Activated CD8-positive, alpha-beta memory T cell treated with anti-CD3 and anti-CD28 coated beads, Interleukin-2, amount 50 U/mL, for 24 hours (primary cell): Measurements from ENCODE around the gene JAZF1.
"Not testable (repeated sequence)": the region's sequence is repeated elsewhere in the genome, so short reads cannot be mapped to it uniquely, and the experiment has no call there.

Experiments used
- DNase-seq: peaks from one replicate; pipeline ENCODE4 v3.0.0-alpha.2; 2020; ENCODE audit errors: extremely low read depth

The JAZF1 gene

GRCh38 chr7:28042721-28043120 is 137.9 kb downstream of the JAZF1 start:
- DNase-seq, result no peak

DNA sequence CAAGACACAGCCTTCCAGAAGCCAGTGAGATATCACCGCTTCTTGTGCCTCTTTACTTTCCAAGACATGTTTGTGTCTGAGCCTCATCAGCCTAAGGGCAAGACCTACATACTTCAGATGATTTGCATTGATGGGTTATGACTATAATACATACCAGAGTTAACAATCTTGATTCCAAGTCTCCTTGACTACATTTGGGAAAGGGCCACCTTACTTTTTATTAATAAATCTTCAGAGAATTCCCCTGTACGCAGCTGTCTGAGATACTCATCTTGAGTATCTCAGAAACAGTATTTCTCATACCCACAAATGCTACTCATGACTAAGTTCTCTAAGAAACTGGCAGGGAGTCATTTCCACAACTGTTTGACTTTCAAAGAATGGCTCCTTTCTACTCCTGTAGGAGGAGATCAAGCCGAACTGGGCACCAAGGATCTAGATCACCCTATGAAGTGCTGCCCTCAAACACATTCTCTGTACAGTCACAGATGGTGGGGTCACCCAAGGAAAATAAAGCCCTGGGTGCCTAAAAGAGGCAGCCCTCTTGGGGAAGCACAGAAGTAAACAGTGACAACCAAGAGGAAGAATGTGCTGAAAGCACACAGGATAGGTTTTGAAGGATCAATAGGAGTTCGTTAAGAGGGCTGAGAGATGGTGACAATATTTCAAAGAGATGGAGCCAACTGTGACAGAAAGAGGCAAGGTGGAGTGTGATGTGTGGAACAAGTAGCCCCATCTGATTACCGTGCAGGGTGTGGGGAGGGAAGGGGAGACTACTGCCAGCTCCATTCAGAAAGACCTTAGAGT is 138.9 kb downstream of the JAZF1 start:
- DNase-seq, result no peak

- no peak for DNase-seq
Observed at GRCh38 chr7:28038175-28038797, 142.3 kb downstream of the JAZF1 start.

GRCh38 chr7:28037220-28038010 is 143.2 kb downstream of the JAZF1 start:
- DNase-seq, result no peak

- no peak for DNase-seq
Observed at GRCh38 chr7:28036696-28037095, 143.9 kb downstream of the JAZF1 start.

DNA sequence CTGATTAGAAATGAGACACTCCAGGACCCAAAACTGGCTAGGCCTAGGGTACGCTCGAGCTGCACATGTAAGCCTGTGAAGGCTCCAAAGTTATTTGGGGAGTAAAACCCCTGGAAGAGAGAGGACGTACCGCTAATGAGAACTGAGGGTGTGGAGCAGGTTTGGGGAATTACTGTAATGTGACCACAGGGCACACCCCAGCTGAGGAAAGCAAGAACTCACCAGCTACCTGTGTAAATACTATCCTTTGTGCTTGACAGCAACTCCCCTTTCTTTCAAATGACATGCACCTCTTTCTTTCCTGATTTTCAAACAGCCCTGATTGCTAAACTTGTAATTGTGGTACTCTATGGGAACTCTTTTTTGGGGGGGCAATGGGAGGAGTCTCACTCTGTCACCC is 147.2 kb downstream of the JAZF1 start:
- DNase-seq, result no peak

- no peak for DNase-seq
Observed at GRCh38 chr7:28032738-28033380, 147.7 kb downstream of the JAZF1 start.

- no peak for DNase-seq
Observed at GRCh38 chr7:28029051-28029450, 151.5 kb downstream of the JAZF1 start.

DNA sequence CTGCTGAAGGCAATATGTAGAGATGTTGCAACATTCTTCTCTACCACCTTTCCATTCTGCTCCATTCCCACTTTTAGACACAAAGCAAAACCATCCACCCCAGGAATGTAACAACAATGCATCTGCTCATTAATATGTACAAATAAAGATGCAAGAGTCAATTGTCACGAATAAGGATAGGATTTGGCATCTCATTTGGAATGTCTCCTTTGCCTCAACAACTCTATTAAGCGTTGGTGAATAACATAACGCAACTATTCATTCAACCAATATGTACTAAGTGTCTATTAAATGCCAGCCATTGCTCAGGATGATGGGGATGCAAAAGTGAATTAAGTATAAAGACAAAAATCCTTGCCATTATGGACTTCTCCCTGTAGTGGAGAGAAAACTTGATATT is 152.1 kb downstream of the JAZF1 start:
- no peak for DNase-seq

DNA sequence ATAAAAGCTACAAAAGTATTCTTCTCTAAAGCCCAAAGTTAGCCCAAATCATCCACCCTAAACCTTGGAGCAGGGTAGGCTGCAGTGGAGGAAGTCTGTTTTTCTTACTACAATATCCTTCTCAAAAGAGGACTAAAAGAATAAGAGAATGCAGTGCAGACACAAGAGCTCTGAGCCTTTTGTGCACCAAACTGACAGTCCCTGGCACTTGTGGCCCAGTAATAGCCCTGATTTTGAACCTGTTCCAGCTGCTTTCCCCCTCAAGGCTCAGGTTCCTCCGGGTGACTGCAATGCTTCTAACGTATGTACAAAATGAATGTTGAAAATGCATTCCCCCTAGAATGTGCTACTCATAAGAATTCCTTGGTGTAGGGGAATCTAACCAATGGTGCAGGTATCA is 154.4 kb downstream of the JAZF1 start:
- no peak for DNase-seq

GRCh38 chr7:28024786-28025334 is 155.7 kb downstream of the JAZF1 start:
- no peak for DNase-seq

- DNase-seq, result no peak
Observed at GRCh38 chr7:28020302-28020940, 160.2 kb downstream of the JAZF1 start.

- no peak for DNase-seq
Observed at GRCh38 chr7:28018856-28019465, 161.6 kb downstream of the JAZF1 start.

- DNase-seq, result no peak
Observed at GRCh38 chr7:28018446-28018845, 162.1 kb downstream of the JAZF1 start.

- no peak for DNase-seq
Observed at GRCh38 chr7:28018020-28018419, 162.6 kb downstream of the JAZF1 start.

DNA sequence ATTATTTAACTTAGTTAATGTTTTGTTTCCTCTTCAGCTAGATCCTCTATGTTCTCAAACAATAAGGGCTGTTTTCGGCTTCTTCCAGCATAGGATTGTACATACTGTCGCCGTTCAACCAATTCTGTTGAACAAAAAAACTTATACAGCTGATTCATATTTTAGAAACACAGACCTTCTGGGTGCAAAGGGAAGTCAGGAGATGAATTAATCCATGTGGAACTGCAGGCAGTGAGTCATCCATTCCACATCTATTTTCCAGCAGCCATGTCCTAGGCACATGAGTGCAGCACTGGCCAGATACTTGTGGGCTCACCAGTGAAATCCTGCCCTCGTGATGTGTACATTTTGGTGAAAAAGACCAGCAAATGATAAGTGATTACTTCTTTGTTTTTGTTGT is 163.2 kb downstream of the JAZF1 start:
- no peak for DNase-seq

- DNase-seq, result no peak
Observed at GRCh38 chr7:28016297-28016696, 164.3 kb downstream of the JAZF1 start.

DNA sequence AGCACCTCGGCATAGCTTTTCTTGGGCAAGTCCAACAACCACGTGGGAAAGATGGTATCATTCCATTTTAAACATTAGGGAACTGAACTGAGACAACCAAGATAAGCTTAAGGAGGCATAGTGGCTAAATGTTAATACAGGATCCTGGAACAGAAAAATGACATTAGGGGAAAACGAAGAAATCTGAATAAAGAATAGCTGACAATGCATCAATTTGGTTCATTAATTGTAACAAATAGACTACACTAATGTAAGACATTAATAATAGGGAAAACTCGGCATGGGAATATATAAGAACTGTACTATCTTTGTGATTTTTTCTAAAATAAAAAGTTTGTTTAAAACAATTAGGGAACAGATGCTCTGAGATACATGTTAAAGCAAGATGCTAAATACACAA is 165.4 kb downstream of the JAZF1 start:
- DNase-seq, result no peak

DNA sequence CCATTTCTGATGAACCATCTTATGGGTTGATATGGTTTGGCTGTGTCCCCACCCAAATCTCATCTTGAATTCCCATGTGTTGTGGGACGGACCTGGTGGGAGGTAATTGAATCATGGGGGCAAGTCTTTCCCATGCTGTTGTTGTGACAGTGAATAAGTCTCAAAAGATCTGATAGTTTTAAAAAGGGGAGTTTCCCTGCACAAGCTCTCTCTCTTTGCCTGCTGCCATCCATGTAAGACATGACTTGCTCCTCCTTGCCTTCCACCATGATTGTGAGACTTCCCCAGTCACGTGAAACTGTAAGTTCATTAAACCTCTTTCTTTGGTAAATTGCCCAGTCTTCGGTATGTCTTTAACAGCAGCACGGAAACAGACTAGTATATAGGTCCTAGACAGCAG is 166.3 kb downstream of the JAZF1 start:
- DNase-seq, result not testable (repeated sequence)

DNA sequence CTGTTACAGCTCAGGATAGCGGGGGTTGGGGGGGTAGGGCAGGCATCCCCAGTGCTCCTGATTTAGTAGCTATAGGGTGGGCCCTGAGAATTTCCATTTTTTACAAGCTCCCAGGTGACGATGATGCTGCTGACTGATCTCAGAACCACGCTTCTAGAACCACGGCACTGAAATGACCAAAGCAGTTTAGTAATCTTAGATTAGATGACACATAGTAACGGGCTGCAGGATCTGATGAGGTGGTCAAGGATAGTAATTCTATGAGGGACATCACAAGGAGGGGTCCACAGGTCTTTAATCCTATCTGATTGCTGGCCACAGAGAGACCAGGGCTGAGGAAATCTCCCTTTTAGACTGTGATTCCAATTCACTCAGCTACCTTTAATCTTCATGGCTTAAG is 167.2 kb downstream of the JAZF1 start:
- DNase-seq, result no peak

DNA sequence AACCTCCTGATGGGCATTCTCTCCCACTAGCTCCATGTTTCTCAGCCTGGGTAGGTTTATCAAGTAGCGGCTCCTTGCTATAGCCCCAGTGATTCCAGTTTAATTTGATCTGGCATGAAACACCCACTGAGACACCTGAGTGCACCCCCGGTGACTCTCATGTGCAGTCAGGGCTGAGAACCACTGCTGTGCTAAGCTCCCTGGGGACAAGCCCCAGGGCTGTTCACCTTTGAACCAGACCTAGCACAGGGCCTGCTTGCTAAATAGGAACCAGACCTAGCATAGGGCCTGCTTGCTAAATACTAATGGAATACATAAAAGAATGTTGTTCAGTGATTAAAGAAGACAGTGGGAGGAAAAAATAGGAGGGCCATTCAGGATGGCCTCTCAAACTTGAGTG is 167.6 kb downstream of the JAZF1 start:
- DNase-seq, result no peak
